MV-4-11 (cell line): Measurements from ENCODE around the gene GNPNAT1.

ENCODE experiments used
- DNase-seq: peaks from one replicate; lab custom pipeline; 2025; lab: John Stamatoyannopoulos, UW

The GNPNAT1 gene

GRCh38 chr14:52791223-52792096, at the start of gene GNPNAT1:
Gene GNPNAT1, minus strand, starts transcription at chr14:52791607. Its CDS starts 6,957 bp downstream, at chr14:52784650.
- DNase-seq = peak; percentile 83

- peak; percentile 69 for DNase-seq
Observed at GRCh38 chr14:52840877-52841276, 49.5 kb upstream of the GNPNAT1 start.

GRCh38 chr14:52837451-52837850, 46.0 kb upstream of the GNPNAT1 start:
- no peak for DNase-seq

GRCh38 chr14:52836063-52836462, 44.7 kb upstream of the GNPNAT1 start:
- DNase-seq = no peak

- DNase-seq = peak; percentile 51
Observed at GRCh38 chr14:52835122-52835903, 43.9 kb upstream of the GNPNAT1 start.

GRCh38 chr14:52834440-52834842, 43.0 kb upstream of the GNPNAT1 start:
- DNase-seq = no peak

GRCh38 chr14:52833891-52834290, 42.5 kb upstream of the GNPNAT1 start:
- DNase-seq = no peak

GRCh38 chr14:52829527-52830185, 38.2 kb upstream of the GNPNAT1 start:
- no peak for DNase-seq

GRCh38 chr14:52827426-52827825, 36.0 kb upstream of the GNPNAT1 start:
- no peak for DNase-seq

- DNase-seq = no peak
Observed at GRCh38 chr14:52825085-52825484, 33.7 kb upstream of the GNPNAT1 start.

GRCh38 chr14:52824462-52824861, 33.1 kb upstream of the GNPNAT1 start:
- DNase-seq = no peak

- no peak for DNase-seq
Observed at GRCh38 chr14:52821805-52822250, 30.4 kb upstream of the GNPNAT1 start.

- no peak for DNase-seq
Observed at GRCh38 chr14:52808101-52808500, 16.7 kb upstream of the GNPNAT1 start.

GRCh38 chr14:52806115-52806514, 14.7 kb upstream of the GNPNAT1 start:
- no peak for DNase-seq

GRCh38 chr14:52802597-52802996, 11.2 kb upstream of the GNPNAT1 start:
- no peak for DNase-seq

GRCh38 chr14:52801014-52801712, 9.8 kb upstream of the GNPNAT1 start:
- DNase-seq = peak; percentile 67

- DNase-seq = no peak
Observed at GRCh38 chr14:52798826-52799225, 7.4 kb upstream of the GNPNAT1 start.

- no peak for DNase-seq
Observed at GRCh38 chr14:52797653-52798052, 6.2 kb upstream of the GNPNAT1 start.

- DNase-seq = no peak
Observed at GRCh38 chr14:52793061-52793460, 1.7 kb upstream of the GNPNAT1 start.

- DNase-seq = peak; percentile 55
Observed at GRCh38 chr14:52792097-52792415, 649 bp upstream of the GNPNAT1 start.

- no peak for DNase-seq
Observed at GRCh38 chr14:52790756-52791222, 618 bp downstream of the GNPNAT1 start.
